Lung (tissue), 12 donors: ENCODE results near the gene H2AZ2. TPM values are rescaled to one million over a fixed set of nuclear protein-coding genes. Genes with fewer than 3 reads are reported as not detected.

Experiments
- ATAC-seq: fragments of 200-7000 bp; cut with Tn5 transposase; one replicate; pipeline ENCODE4 v1.9.1; 2020; ENCODE audit warnings: moderate number of reproducible peaks; ENCODE audit not compliant: insufficient read depth, low FRiP score
- DNase-seq, 3 donors: peaks; one replicate each; pipeline ENCODE4 v3.0.0-alpha.2; 2013 to 2017
- H3K27ac ChIP-seq, 2 donors: one replicate each; pipeline ENCODE4 v1.5.1; 2013; ENCODE audit warnings: mild to moderate bottlenecking in 2 of 2, moderate library complexity in 2 of 2, control low read depth in 1 of 2, inconsistent platforms in 1 of 2, low read depth in 1 of 2, low read length in 1 of 2
- H3K27me3 ChIP-seq, 3 donors: one replicate each; pipeline ENCODE4 v1.5.1; 2013; ENCODE audit warnings: low read length in 2 of 3; ENCODE audit not compliant: control insufficient read depth in 3 of 3, insufficient read depth in 3 of 3
- H3K36me3 ChIP-seq, 4 donors: one replicate each; pipeline ENCODE4 v1.5.1; 2013; ENCODE audit warnings: low read length in 4 of 4, mild to moderate bottlenecking in 1 of 4, moderate library complexity in 1 of 4; ENCODE audit not compliant: control insufficient read depth in 4 of 4, insufficient read depth in 4 of 4
- H3K4me1 ChIP-seq, 5 donors: one replicate each; pipeline ENCODE4 v1.5.1; 2013; ENCODE audit warnings: low read length in 5 of 5, mild to moderate bottlenecking in 2 of 5, moderate library complexity in 1 of 5; ENCODE audit not compliant: control insufficient read depth in 5 of 5, insufficient read depth in 5 of 5
- H3K4me3 ChIP-seq: one replicate; pipeline ENCODE4 v1.5.1; 2013; ENCODE audit warnings: mild to moderate bottlenecking, control low read depth, moderate library complexity
- H3K9ac ChIP-seq, 2 donors: one replicate each; pipeline ENCODE4 v1.5.1; 2013; ENCODE audit warnings: low read length in 2 of 2, control low read depth in 1 of 2; ENCODE audit not compliant: insufficient read depth in 1 of 2
- H3K9me3 ChIP-seq, 4 donors: one replicate each; pipeline ENCODE4 v1.5.1; 2013; ENCODE audit warnings: low read length in 3 of 4, mild to moderate bottlenecking in 1 of 4, moderate library complexity in 1 of 4; ENCODE audit not compliant: control insufficient read depth in 4 of 4, insufficient read depth in 3 of 4
- WGBS, 2 donors: extraction: QIAGEN DNeasy Blood & Tissue Kit; methylation state at CpG; one replicate each; pipeline ENCODE4 v1.1.7; 2013; 5-methylcytosine and 5-hydroxymethylcytosine counted together
- polyA plus RNA-seq, 2 donors: library from polyadenylated mRNA; stranded (reverse); fragments of 200-250 nt; gene quantifications; one replicate each; pipeline ENCODE4 v1.2.1, GENCODE V29; 2013
- total RNA-seq, 2 donors: library from RNA; depleted of rRNA in 1 of 2; stranded (reverse); fragments of >200 nt in 1 of 2; gene quantifications; one replicate each; pipeline ENCODE4 v1.2.1, GENCODE V29; 2014 to 2021
- TF ChIP-seq, protein P1 (sequence below): IDR thresholded peaks from 2 replicates; pipeline ENCODE4 v1.5.1; 2012; ENCODE audit warnings: mild to moderate bottlenecking; ENCODE audit errors: control extremely low read depth, extremely low read depth
- donor health status: control.
- donor health status: control.
- donor health status: Bipolar disorder and iron deficiency.
- donor health status: healthy.
- donor health status: DM: yes; HTN: yes; CAD: no.

The H2AZ2 gene
- total and polyA plus RNA-seq, 4 donors = 81.0 to 202 (median 111) TPM

GRCh38 chr7:44893710-44894234 lies 45.9 kb upstream of the H2AZ2 start:
- H3K36me3 ChIP-seq = no peaks in the 10 kb centered on the region
- H3K9ac ChIP-seq = no peak overlapping the region
- WGBS, 2 donors = 64 to 65% methylated on average over 8 of the region's 8 CpGs
- TF ChIP-seq, protein P1, sequence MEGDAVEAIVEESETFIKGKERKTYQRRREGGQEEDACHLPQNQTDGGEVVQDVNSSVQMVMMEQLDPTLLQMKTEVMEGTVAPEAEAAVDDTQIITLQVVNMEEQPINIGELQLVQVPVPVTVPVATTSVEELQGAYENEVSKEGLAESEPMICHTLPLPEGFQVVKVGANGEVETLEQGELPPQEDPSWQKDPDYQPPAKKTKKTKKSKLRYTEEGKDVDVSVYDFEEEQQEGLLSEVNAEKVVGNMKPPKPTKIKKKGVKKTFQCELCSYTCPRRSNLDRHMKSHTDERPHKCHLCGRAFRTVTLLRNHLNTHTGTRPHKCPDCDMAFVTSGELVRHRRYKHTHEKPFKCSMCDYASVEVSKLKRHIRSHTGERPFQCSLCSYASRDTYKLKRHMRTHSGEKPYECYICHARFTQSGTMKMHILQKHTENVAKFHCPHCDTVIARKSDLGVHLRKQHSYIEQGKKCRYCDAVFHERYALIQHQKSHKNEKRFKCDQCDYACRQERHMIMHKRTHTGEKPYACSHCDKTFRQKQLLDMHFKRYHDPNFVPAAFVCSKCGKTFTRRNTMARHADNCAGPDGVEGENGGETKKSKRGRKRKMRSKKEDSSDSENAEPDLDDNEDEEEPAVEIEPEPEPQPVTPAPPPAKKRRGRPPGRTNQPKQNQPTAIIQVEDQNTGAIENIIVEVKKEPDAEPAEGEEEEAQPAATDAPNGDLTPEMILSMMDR = no peak
- ATAC-seq (no peak), DNase-seq (no peak)
- no peaks in the 10 kb centered on the region for H3K27me3 ChIP-seq
- H3K9me3 ChIP-seq = no peaks in the 10 kb centered on the region
- no peak overlapping the region for H3K4me3 ChIP-seq
- H3K4me1 ChIP-seq = peaks cover 0 to 5% (median 0%) of the 10 kb centered on the region in 5 donors
- no peak overlapping the region for H3K27ac ChIP-seq

DNA sequence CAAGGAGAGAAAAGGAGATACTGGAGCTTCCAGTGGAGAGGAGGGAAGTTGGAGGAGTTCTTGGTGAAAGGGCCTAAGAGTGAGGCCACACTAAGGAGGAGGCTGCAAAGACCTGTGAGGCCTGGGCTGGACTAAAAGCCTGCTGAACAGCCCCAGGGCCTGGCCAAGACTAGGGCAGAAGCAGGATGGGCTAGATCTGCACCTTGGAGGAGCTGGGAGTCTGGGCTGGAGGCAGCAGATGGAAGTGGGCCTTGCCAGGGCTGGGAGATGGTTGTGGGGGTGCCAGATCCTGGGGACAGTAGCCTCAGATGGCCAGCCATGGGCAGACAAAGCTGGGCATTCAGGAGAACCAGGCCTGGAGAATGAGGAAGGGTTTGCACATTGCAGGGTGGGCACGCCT lies 43.9 kb upstream of the H2AZ2 start:
- H3K4me3 ChIP-seq = no peak overlapping the region
- no peak for ATAC-seq
- no peak overlapping the region for H3K9ac ChIP-seq
- no peaks in the 10 kb centered on the region for H3K27me3 ChIP-seq
- peaks cover 0 to 5% (median 0%) of the 10 kb centered on the region in 5 donors for H3K4me1 ChIP-seq
- no peak for DNase-seq
- H3K36me3 ChIP-seq = no peaks in the 10 kb centered on the region
- no peaks in the 10 kb centered on the region for H3K9me3 ChIP-seq
- H3K27ac ChIP-seq = no peak overlapping the region
- 88 to 91% methylated on average over 1 of the region's 1 CpG for WGBS, 2 donors
- TF ChIP-seq, protein P1 = no peak

- Histone ChIP-seq H3K9me3 (no peaks in the 10 kb centered on the region), H3K27me3 (no peaks in the 10 kb centered on the region), H3K4me3 (no peak overlapping the region), H3K9ac (no peak overlapping the region), H3K27ac (no peak overlapping the region), H3K36me3 (no peaks in the 10 kb centered on the region), H3K4me1 (peaks cover 0 to 5% (median 0%) of the 10 kb centered on the region in 5 donors)
- TF ChIP-seq, protein P1 = no peak
- ATAC-seq (no peak), DNase-seq (no peak)
- WGBS, 2 donors = 52 to 65% methylated on average over 2 of the region's 2 CpGs
Measured at GRCh38 chr7:44891372-44891771, 43.5 kb upstream of the H2AZ2 start.

GRCh38 chr7:44889086-44889781 lies 41.3 kb upstream of the H2AZ2 start:
- WGBS, 2 donors = 82 to 86% methylated on average over 5 of the region's 5 CpGs
- DNase-seq = no peak
- TF ChIP-seq, protein P1 = no peak

More at GRCh38 chr7:44889086-44889781, 41.3 kb upstream of the H2AZ2 start:
- no peak overlapping the region for H3K9ac ChIP-seq
- ATAC-seq = no peak
- H3K9me3 ChIP-seq = no peaks in the 10 kb centered on the region
- peaks cover 0 to 9% (median 4%) of the 10 kb centered on the region in 5 donors for H3K4me1 ChIP-seq
- H3K36me3 ChIP-seq = no peaks in the 10 kb centered on the region
- no peak overlapping the region for H3K27ac ChIP-seq
- no peaks in the 10 kb centered on the region for H3K27me3 ChIP-seq
- H3K4me3 ChIP-seq = no peak overlapping the region
